Measurements from ENCODE around the gene PADI6.

PADI6 gene

DNA sequence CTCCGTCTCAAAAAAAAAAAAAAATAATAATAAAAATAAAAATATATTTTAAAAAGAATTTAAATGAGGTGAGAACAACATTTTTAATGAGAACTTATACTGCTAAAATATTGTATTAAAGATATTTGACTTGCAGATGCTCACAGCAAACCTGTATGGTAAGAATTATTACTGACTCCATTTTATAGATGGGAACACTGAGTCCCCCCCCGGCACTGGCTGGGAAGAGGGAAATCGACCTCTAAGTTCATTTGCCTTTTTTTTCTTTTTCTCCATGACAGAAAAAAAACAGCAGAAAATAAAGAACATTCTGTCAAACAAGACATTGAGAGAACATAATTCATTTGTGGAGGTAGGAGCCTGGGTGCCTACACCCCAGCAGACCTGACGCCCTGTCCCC is 13.4 kb upstream of the PADI6 start:
- no peak overlapping the region for H3K9ac ChIP-seq (ENCODE audit: low read length)
- H3K4me3 ChIP-seq (ENCODE audit: low read depth, low read length): no peak overlapping the region
- no peaks in the 10 kb centered on the region for H3K27me3 ChIP-seq (ENCODE audit: control insufficient read depth, insufficient read depth, low read length)
- H3K36me3 ChIP-seq (ENCODE audit: control insufficient read depth, insufficient read depth, low read length): no peaks in the 10 kb centered on the region
- H3K27ac ChIP-seq (ENCODE audit: low read depth, low read length): no peak overlapping the region
- no peaks in the 10 kb centered on the region for H3K9me3 ChIP-seq (ENCODE audit: control insufficient read depth, insufficient read depth, low read depth, low read length)
- H3K4me1 ChIP-seq (ENCODE audit: control insufficient read depth, insufficient read depth, low read length): peaks cover 15% of the 10 kb centered on the region

DNA sequence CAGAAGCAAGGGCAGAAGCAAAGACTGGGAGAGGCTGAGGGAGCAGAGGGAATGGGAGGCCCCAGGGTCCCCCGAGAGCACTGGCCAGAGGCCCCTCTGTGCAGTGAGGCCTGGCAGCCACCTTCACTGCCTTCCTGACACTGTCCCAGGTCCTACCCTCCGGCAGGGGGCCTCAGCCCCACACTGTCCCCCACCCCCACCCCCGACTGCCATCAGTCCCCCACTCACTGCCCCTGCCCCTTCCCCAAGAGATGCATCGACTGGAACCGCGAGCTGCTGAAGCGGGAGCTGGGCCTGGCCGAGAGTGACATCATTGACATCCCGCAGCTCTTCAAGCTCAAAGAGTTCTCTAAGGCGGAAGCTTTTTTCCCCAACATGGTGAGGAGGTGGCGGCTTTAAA is 13.0 kb upstream of the PADI6 start:
- Histone ChIP-seq H3K36me3 (ENCODE audit: control insufficient read depth, insufficient read depth, low read length) (no peaks in the 10 kb centered on the region), H3K9ac (ENCODE audit: low read length) (no peak overlapping the region), H3K4me3 (ENCODE audit: low read depth, low read length) (no peak overlapping the region), H3K27ac (ENCODE audit: low read depth, low read length) (no peak overlapping the region), H3K27me3 (ENCODE audit: control insufficient read depth, insufficient read depth, low read length) (no peaks in the 10 kb centered on the region), H3K4me1 (ENCODE audit: control insufficient read depth, insufficient read depth, low read length) (peaks cover 15% of the 10 kb centered on the region), H3K9me3 (ENCODE audit: control insufficient read depth, insufficient read depth, low read depth, low read length) (no peaks in the 10 kb centered on the region)

DNA sequence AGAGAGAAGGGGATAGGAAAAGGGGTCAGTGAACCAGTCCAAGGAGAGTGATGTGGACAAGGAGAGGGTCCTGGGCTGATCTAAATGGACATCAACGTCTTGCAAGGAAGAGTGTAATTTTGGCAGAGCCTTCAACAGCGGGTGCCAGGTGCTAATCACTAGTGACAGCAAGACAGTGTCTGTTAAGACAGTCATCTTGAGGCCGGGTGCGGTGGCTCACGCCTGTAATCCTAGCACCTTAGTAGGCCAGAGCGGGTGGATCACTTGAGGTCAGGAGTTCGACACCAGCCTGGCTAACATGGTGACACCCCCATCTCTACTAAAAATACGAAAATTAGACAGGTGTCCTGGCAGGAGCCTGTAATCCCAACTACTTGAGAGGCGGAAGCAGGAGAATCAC is 12.2 kb upstream of the PADI6 start:
- H3K36me3 ChIP-seq (ENCODE audit: control insufficient read depth, insufficient read depth, low read length): no peaks in the 10 kb centered on the region
- no peaks in the 10 kb centered on the region for H3K27me3 ChIP-seq (ENCODE audit: control insufficient read depth, insufficient read depth, low read length)
- H3K9ac ChIP-seq (ENCODE audit: low read length): no peak overlapping the region
- peaks cover 15% of the 10 kb centered on the region for H3K4me1 ChIP-seq (ENCODE audit: control insufficient read depth, insufficient read depth, low read length)
- no peak overlapping the region for H3K4me3 ChIP-seq (ENCODE audit: low read depth, low read length)
- H3K27ac ChIP-seq (ENCODE audit: low read depth, low read length): no peak overlapping the region
- H3K9me3 ChIP-seq (ENCODE audit: control insufficient read depth, insufficient read depth, low read depth, low read length): no peaks in the 10 kb centered on the region

- Histone ChIP-seq H3K27me3 (ENCODE audit: control insufficient read depth, insufficient read depth, low read length) (no peaks in the 10 kb centered on the region), H3K9me3 (ENCODE audit: control insufficient read depth, insufficient read depth, low read depth, low read length) (no peaks in the 10 kb centered on the region), H3K27ac (ENCODE audit: low read depth, low read length) (no peak overlapping the region)
Observed at GRCh38 chr1:17360272-17360956, 11.6 kb upstream of the PADI6 start.

GRCh38 chr1:17361687-17362086 is 10.3 kb upstream of the PADI6 start:
- H3K36me3 ChIP-seq (ENCODE audit: control insufficient read depth, insufficient read depth, low read length): no peaks in the 10 kb centered on the region
- H3K4me1 ChIP-seq (ENCODE audit: control insufficient read depth, insufficient read depth, low read length): peaks cover 11% of the 10 kb centered on the region
- H3K9ac ChIP-seq (ENCODE audit: low read length): no peak overlapping the region
- H3K9me3 ChIP-seq (ENCODE audit: control insufficient read depth, insufficient read depth, low read depth, low read length): no peaks in the 10 kb centered on the region
- no peak overlapping the region for H3K27ac ChIP-seq (ENCODE audit: low read depth, low read length)
- H3K4me3 ChIP-seq (ENCODE audit: low read depth, low read length): no peak overlapping the region
- 0 out of 2 replicates have a peak, but pooled peaks cover 4% of the 10 kb centered on the region for H3K27me3 ChIP-seq (ENCODE audit: control insufficient read depth, insufficient read depth, low read length)

More at GRCh38 chr1:17360272-17360956, 11.6 kb upstream of the PADI6 start:
- Histone ChIP-seq H3K4me3 (ENCODE audit: low read depth, low read length) (no peak overlapping the region), H3K36me3 (ENCODE audit: control insufficient read depth, insufficient read depth, low read length) (no peaks in the 10 kb centered on the region), H3K4me1 (ENCODE audit: control insufficient read depth, insufficient read depth, low read length) (peaks cover 15% of the 10 kb centered on the region), H3K9ac (ENCODE audit: low read length) (no peak overlapping the region)

- H3K4me3 ChIP-seq (ENCODE audit: low read depth, low read length): no peak overlapping the region
- no peak overlapping the region for H3K9ac ChIP-seq (ENCODE audit: low read length)
- H3K36me3 ChIP-seq (ENCODE audit: control insufficient read depth, insufficient read depth, low read length): no peaks in the 10 kb centered on the region
- 0 out of 2 replicates have a peak, but pooled peaks cover 4% of the 10 kb centered on the region for H3K27me3 ChIP-seq (ENCODE audit: control insufficient read depth, insufficient read depth, low read length)
- no peaks in the 10 kb centered on the region for H3K9me3 ChIP-seq (ENCODE audit: control insufficient read depth, insufficient read depth, low read depth, low read length)
- H3K27ac ChIP-seq (ENCODE audit: low read depth, low read length): no peak overlapping the region
- H3K4me1 ChIP-seq (ENCODE audit: control insufficient read depth, insufficient read depth, low read length): peaks cover 11% of the 10 kb centered on the region
Observed at GRCh38 chr1:17363351-17363750, 8.6 kb upstream of the PADI6 start.

DNA sequence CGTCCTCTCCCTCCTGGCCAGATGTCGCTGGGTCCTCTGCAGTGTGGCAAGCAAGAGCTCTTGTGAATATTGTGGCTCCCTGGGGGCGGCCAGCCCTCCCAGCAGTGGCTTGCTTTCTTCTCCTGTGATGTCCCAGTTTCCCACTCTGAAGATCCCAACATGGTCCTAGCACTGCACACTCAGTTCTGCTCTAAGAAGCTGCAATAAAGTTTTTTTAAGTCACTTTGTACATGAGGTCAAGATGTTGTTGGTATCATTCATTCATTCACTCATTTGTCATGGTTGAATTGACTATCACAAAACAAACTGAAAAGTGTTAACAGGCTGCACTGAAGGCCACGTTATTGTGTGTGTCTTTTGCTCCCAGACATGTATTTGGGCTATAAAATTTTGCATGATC is 8.2 kb upstream of the PADI6 start:
- Histone ChIP-seq H3K4me3 (ENCODE audit: low read depth, low read length) (no peak overlapping the region), H3K36me3 (ENCODE audit: control insufficient read depth, insufficient read depth, low read length) (no peaks in the 10 kb centered on the region), H3K27ac (ENCODE audit: low read depth, low read length) (no peak overlapping the region), H3K27me3 (ENCODE audit: control insufficient read depth, insufficient read depth, low read length) (0 out of 2 replicates have a peak, but pooled peaks cover 4% of the 10 kb centered on the region), H3K4me1 (ENCODE audit: control insufficient read depth, insufficient read depth, low read length) (peaks cover 10% of the 10 kb centered on the region), H3K9me3 (ENCODE audit: control insufficient read depth, insufficient read depth, low read depth, low read length) (no peaks in the 10 kb centered on the region), H3K9ac (ENCODE audit: low read length) (no peak overlapping the region)

DNA sequence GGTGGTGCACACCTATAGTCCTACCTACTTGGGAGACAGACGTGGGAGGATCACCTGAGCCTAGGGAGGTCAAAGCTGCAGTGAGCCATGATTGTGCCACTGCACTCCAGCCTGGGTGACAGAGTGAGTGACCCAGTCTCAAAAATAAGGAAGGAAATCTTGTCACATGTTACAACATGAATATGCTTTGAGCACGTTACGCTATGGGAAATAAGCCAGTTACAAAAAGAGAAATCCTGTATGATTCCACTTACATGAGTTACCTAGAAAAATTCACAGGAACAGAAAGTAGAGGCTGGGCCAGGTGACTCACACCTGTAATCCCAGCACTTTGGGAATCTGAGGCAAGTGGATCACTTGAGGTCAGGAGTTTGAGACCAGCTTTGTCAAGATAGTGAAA is 6.7 kb upstream of the PADI6 start:
- no peak overlapping the region for H3K4me3 ChIP-seq (ENCODE audit: low read depth, low read length)
- no peak overlapping the region for H3K27ac ChIP-seq (ENCODE audit: low read depth, low read length)
- no peak overlapping the region for H3K9ac ChIP-seq (ENCODE audit: low read length)
- H3K9me3 ChIP-seq (ENCODE audit: control insufficient read depth, insufficient read depth, low read depth, low read length): no peaks in the 10 kb centered on the region
- H3K4me1 ChIP-seq (ENCODE audit: control insufficient read depth, insufficient read depth, low read length): peaks cover 14% of the 10 kb centered on the region
- H3K27me3 ChIP-seq (ENCODE audit: control insufficient read depth, insufficient read depth, low read length): 0 out of 2 replicates have a peak, but pooled peaks cover 4% of the 10 kb centered on the region
- no peaks in the 10 kb centered on the region for H3K36me3 ChIP-seq (ENCODE audit: control insufficient read depth, insufficient read depth, low read length)

DNA sequence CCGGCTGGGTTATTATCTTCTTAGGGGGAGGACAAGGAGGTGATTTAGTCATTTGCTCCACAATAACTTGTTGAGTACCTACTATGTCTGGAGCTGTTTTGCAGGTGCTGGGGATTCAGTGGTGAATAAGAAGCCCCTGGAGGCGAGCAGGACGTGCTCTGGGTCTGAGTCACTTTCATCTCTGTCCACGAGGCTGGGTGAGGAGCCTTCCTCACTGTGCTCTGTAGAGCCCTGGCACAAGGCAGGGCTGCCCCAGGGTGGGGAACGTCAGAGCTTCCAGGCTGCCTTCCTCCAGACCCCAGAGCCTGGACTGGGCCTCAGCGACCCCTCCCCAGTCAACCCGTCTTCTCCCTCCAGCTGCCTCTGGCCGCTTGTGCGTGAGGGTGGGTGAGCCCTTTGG is 2.5 kb upstream of the PADI6 start:
- H3K27me3 ChIP-seq (ENCODE audit: control insufficient read depth, insufficient read depth, low read length): 0 out of 2 replicates have a peak, but pooled peaks cover 4% of the 10 kb centered on the region
- no peak overlapping the region for H3K4me3 ChIP-seq (ENCODE audit: low read depth, low read length)
- peak overlapping the region; percentile 9 for H3K9ac ChIP-seq (ENCODE audit: low read length)
- H3K9me3 ChIP-seq (ENCODE audit: control insufficient read depth, insufficient read depth, low read depth, low read length): no peaks in the 10 kb centered on the region
- no peaks in the 10 kb centered on the region for H3K36me3 ChIP-seq (ENCODE audit: control insufficient read depth, insufficient read depth, low read length)
- H3K4me1 ChIP-seq (ENCODE audit: control insufficient read depth, insufficient read depth, low read length): peaks cover 13% of the 10 kb centered on the region
- H3K27ac ChIP-seq (ENCODE audit: low read depth, low read length): no peak overlapping the region

- Histone ChIP-seq H3K4me1 (ENCODE audit: control insufficient read depth, insufficient read depth, low read length) (peaks cover 13% of the 10 kb centered on the region), H3K9ac (ENCODE audit: low read length) (no peak overlapping the region), H3K27me3 (ENCODE audit: control insufficient read depth, insufficient read depth, low read length) (0 out of 2 replicates have a peak, but pooled peaks cover 4% of the 10 kb centered on the region), H3K9me3 (ENCODE audit: control insufficient read depth, insufficient read depth, low read depth, low read length) (no peaks in the 10 kb centered on the region), H3K36me3 (ENCODE audit: control insufficient read depth, insufficient read depth, low read length) (no peaks in the 10 kb centered on the region), H3K27ac (ENCODE audit: low read depth, low read length) (no peak overlapping the region), H3K4me3 (ENCODE audit: low read depth, low read length) (no peak overlapping the region)
Observed at GRCh38 chr1:17370618-17371017, 1.4 kb upstream of the PADI6 start.

- H3K4me1 ChIP-seq (ENCODE audit: control insufficient read depth, insufficient read depth, low read length): peaks cover 26% of the 10 kb centered on the region
- H3K9ac ChIP-seq (ENCODE audit: low read length): no peak overlapping the region
- H3K9me3 ChIP-seq (ENCODE audit: control insufficient read depth, insufficient read depth, low read depth, low read length): no peaks in the 10 kb centered on the region
- no peaks in the 10 kb centered on the region for H3K36me3 ChIP-seq (ENCODE audit: control insufficient read depth, insufficient read depth, low read length)
- H3K4me3 ChIP-seq (ENCODE audit: low read depth, low read length): no peak overlapping the region
- H3K27ac ChIP-seq (ENCODE audit: low read depth, low read length): no peak overlapping the region
- no peaks in the 10 kb centered on the region for H3K27me3 ChIP-seq (ENCODE audit: control insufficient read depth, insufficient read depth, low read length)
Observed at GRCh38 chr1:17372955-17373354, 959 bp downstream of the PADI6 start.
